Trophoblast cell (in vitro differentiated cells and primary cell): Measurements from ENCODE around the gene HEXIM1.

Source experiments
- DNase-seq, 2 donors: peaks; one replicate each; pipeline ENCODE4 v3.0.0-alpha.2; 2016
- H2AFZ ChIP-seq: 2 replicates; pipeline ENCODE4 v1.6.1; 2013; ENCODE audit warnings: low read length, moderate library complexity, mild to moderate bottlenecking; ENCODE audit not compliant: insufficient read depth, poor library complexity
- H2AK5ac ChIP-seq: 2 replicates; pipeline ENCODE4 v1.6.1; 2013; ENCODE audit warnings: mild to moderate bottlenecking, low read length
- H2BK120ac ChIP-seq: 2 replicates; pipeline ENCODE4 v1.6.1; 2013; ENCODE audit warnings: low read length, mild to moderate bottlenecking, moderate library complexity; ENCODE audit not compliant: insufficient read depth, poor library complexity
- H2BK12ac ChIP-seq: 2 replicates; pipeline ENCODE4 v1.6.1; 2013; ENCODE audit warnings: mild to moderate bottlenecking, low read length, moderate library complexity
- H2BK5ac ChIP-seq: 2 replicates; pipeline ENCODE4 v1.6.1; 2013; ENCODE audit warnings: low read length, low read depth, moderate library complexity, mild to moderate bottlenecking; ENCODE audit not compliant: poor library complexity
- H3K14ac ChIP-seq: 2 replicates; pipeline ENCODE4 v1.6.1; 2013; ENCODE audit warnings: mild to moderate bottlenecking, low read length
- H3K18ac ChIP-seq: 2 replicates; pipeline ENCODE4 v1.6.1; 2013; ENCODE audit warnings: mild to moderate bottlenecking, low read length
- H3K23ac ChIP-seq: 2 replicates; pipeline ENCODE4 v1.6.1; 2013; ENCODE audit warnings: low read length
- H3K27ac ChIP-seq: 2 replicates; pipeline ENCODE4 v1.5.1; 2013; ENCODE audit warnings: low read depth, mild to moderate bottlenecking, inconsistent platforms, low read length, moderate library complexity
- H3K27me3 ChIP-seq: 2 replicates; pipeline ENCODE4 v1.6.1; 2013; ENCODE audit warnings: inconsistent platforms, mild to moderate bottlenecking, low read length, moderate library complexity; ENCODE audit not compliant: insufficient read depth
- H3K36me3 ChIP-seq, 2 experiments: 1 replicate in 1 of 2; 2 replicates in 1 of 2; pipeline ENCODE4 v1.6.1; 2013; ENCODE audit warnings: low read length in 2 of 2, mild to moderate bottlenecking in 2 of 2, moderate library complexity in 1 of 2; ENCODE audit not compliant: insufficient read depth in 2 of 2, control insufficient read depth in 1 of 2
- H3K4ac ChIP-seq: 2 replicates; pipeline ENCODE4 v1.6.1; 2013; ENCODE audit warnings: low read depth, mild to moderate bottlenecking, low read length, moderate library complexity
- H3K4me1 ChIP-seq, 2 experiments: 1 replicate in 1 of 2; 2 replicates in 1 of 2; pipeline ENCODE4 v1.6.1; 2013; ENCODE audit warnings: low read length in 2 of 2, mild to moderate bottlenecking in 2 of 2, moderate library complexity in 1 of 2; ENCODE audit not compliant: insufficient read depth in 2 of 2, control insufficient read depth in 1 of 2
- H3K4me2 ChIP-seq: 2 replicates; pipeline ENCODE4 v1.6.1; 2013; ENCODE audit warnings: inconsistent platforms, mild to moderate bottlenecking, low read length, moderate library complexity
- H3K4me3 ChIP-seq: 2 replicates; pipeline ENCODE4 v1.5.1; 2013; ENCODE audit warnings: mild to moderate bottlenecking, low read depth, low read length, inconsistent platforms
- H3K79me1 ChIP-seq: one replicate; pipeline ENCODE4 v1.6.1; 2013; ENCODE audit warnings: low read length
- H3K79me2 ChIP-seq: 2 replicates; pipeline ENCODE4 v1.6.1; 2013; ENCODE audit warnings: low read length, mild to moderate bottlenecking; ENCODE audit not compliant: control insufficient read depth, insufficient read depth, poor library complexity
- H3K9ac ChIP-seq: 2 replicates; pipeline ENCODE4 v1.6.1; 2013; ENCODE audit warnings: mild to moderate bottlenecking, low read length
- H3K9me3 ChIP-seq: 2 replicates; pipeline ENCODE4 v1.6.1; 2013; ENCODE audit warnings: low read depth, mild to moderate bottlenecking, control low read depth, inconsistent platforms, low read length; ENCODE audit not compliant: insufficient read depth
- H4K12ac ChIP-seq: 2 replicates; pipeline ENCODE4 v1.6.1; 2013; ENCODE audit warnings: low read depth, mild to moderate bottlenecking, low read length, moderate library complexity
- H4K8ac ChIP-seq: 2 replicates; pipeline ENCODE4 v1.6.1; 2013; ENCODE audit warnings: low read depth, mild to moderate bottlenecking, low read length, moderate library complexity
- H4K91ac ChIP-seq: one replicate; pipeline ENCODE4 v1.6.1; 2013; ENCODE audit warnings: low read depth, mild to moderate bottlenecking, low read length, moderate library complexity
- WGBS: extraction: QIAGEN DNeasy Blood & Tissue Kit; methylation state at CpG from one replicate; pipeline ENCODE4 v1.1.7; 2013; ENCODE audit warnings: missing lambda C conversion rate; ENCODE audit not compliant: insufficient read length, insufficient coverage; ENCODE audit errors: extremely low coverage; 5-methylcytosine and 5-hydroxymethylcytosine counted together

The HEXIM1 gene

GRCh38 chr17:45128989-45129388 is 19.3 kb upstream of the HEXIM1 start:
- peak overlapping the region; percentile 82 for H4K91ac ChIP-seq
- H3K9me3 ChIP-seq = no peaks in the 10 kb centered on the region
- no peak overlapping the region for H3K4me2 ChIP-seq
- no peaks in the 10 kb centered on the region for H3K36me3 ChIP-seq
- no peak overlapping the region for H2AK5ac ChIP-seq
- peak in 1 of 2 donors; percentile 66 for DNase-seq
- peaks cover 30% of the 10 kb centered on the region for H3K79me1 ChIP-seq
- H3K27me3 ChIP-seq = no peaks in the 10 kb centered on the region
- H3K14ac ChIP-seq = no peak overlapping the region
- H3K4me3 ChIP-seq = no peak overlapping the region
- no peak overlapping the region for H3K9ac ChIP-seq
- H2BK5ac ChIP-seq = no peak overlapping the region
- no CpG with 5 or more reads among the region's 2 CpGs for WGBS
- H2BK120ac ChIP-seq = no peak overlapping the region
- H3K27ac ChIP-seq = no peak overlapping the region
- no peak overlapping the region for H3K23ac ChIP-seq
- H3K18ac ChIP-seq = no peak overlapping the region
- no peak overlapping the region for H4K8ac ChIP-seq
- H3K79me2 ChIP-seq = peaks cover 4% of the 10 kb centered on the region
- peaks cover 42 to 50% of the 10 kb centered on the region in 2 experiments for H3K4me1 ChIP-seq
- H2BK12ac ChIP-seq = no peak overlapping the region
- H4K12ac ChIP-seq = no peak overlapping the region
- H3K4ac ChIP-seq = no peak overlapping the region
- H2AFZ ChIP-seq = no peak overlapping the region

- Histone ChIP-seq H2BK120ac (peak overlapping the region; percentile 77), H3K27ac (peak overlapping the region; percentile 43), H4K8ac (peak overlapping the region; percentile 32), H3K27me3 (no peaks in the 10 kb centered on the region), H3K4me1 (peaks cover 37 to 46% of the 10 kb centered on the region in 2 experiments), H4K12ac (no peak overlapping the region), H3K9me3 (no peaks in the 10 kb centered on the region), H3K4ac (peak overlapping the region; percentile 19), H2AK5ac (peak overlapping the region; percentile 55), H3K79me1 (peaks cover 28% of the 10 kb centered on the region), H3K4me3 (no peak overlapping the region), H2BK12ac (peak overlapping the region; percentile 41), H4K91ac (peak overlapping the region; percentile 82), H3K4me2 (no peak overlapping the region), H2BK5ac (peak overlapping the region; percentile 65), H3K18ac (no peak overlapping the region), H2AFZ (no peak overlapping the region), H3K79me2 (peaks cover 4% of the 10 kb centered on the region), H3K36me3 (no peaks in the 10 kb centered on the region), H3K9ac (no peak overlapping the region), H3K23ac (no peak overlapping the region), H3K14ac (peak overlapping the region; percentile 13)
- peak; percentile 89 to 93 for DNase-seq
- WGBS = no CpG with 5 or more reads among the region's 10 CpGs
Measured at GRCh38 chr17:45129426-45129939, 18.8 kb upstream of the HEXIM1 start.

- Histone ChIP-seq H2AFZ (no peak overlapping the region), H3K18ac (peak overlapping the region; percentile 20), H2BK12ac (peak overlapping the region; percentile 16), H3K4me3 (peak overlapping the region; percentile 23), H3K27me3 (no peaks in the 10 kb centered on the region), H3K27ac (peak overlapping the region; percentile 43), H3K9me3 (no peaks in the 10 kb centered on the region), H2BK120ac (peak overlapping the region; percentile 77), H3K4me1 (peaks cover 37 to 43% of the 10 kb centered on the region in 2 experiments), H2BK5ac (peak overlapping the region; percentile 65), H2AK5ac (peak overlapping the region; percentile 55), H3K4me2 (no peak overlapping the region), H3K14ac (peak overlapping the region; percentile 13), H3K79me2 (peaks cover 4% of the 10 kb centered on the region), H3K4ac (no peak overlapping the region), H4K91ac (peak overlapping the region; percentile 82), H4K12ac (no peak overlapping the region), H3K36me3 (no peaks in the 10 kb centered on the region), H4K8ac (peak overlapping the region; percentile 32), H3K23ac (no peak overlapping the region), H3K9ac (no peak overlapping the region), H3K79me1 (peaks cover 27% of the 10 kb centered on the region)
- peak; percentile 88 to 90 for DNase-seq
- no CpG with 5 or more reads among the region's 13 CpGs for WGBS
Measured at GRCh38 chr17:45129940-45130680, 18.2 kb upstream of the HEXIM1 start.

GRCh38 chr17:45130681-45131615 is 17.3 kb upstream of the HEXIM1 start:
- WGBS = no CpG with 5 or more reads among the region's 17 CpGs

More at GRCh38 chr17:45130681-45131615, 17.3 kb upstream of the HEXIM1 start:
- Histone ChIP-seq H3K27ac (no peak overlapping the region), H3K4me2 (peak overlapping the region; percentile 93), H4K12ac (no peak overlapping the region), H3K4me3 (no peak overlapping the region), H3K14ac (no peak overlapping the region), H3K9me3 (no peaks in the 10 kb centered on the region), H4K91ac (peak overlapping the region; percentile 26), H2BK12ac (peak overlapping the region; percentile 16), H3K18ac (peak overlapping the region; percentile 47), H3K4ac (no peak overlapping the region), H3K9ac (no peak overlapping the region), H3K27me3 (no peaks in the 10 kb centered on the region), H4K8ac (no peak overlapping the region), H3K23ac (no peak overlapping the region), H3K36me3 (no peaks in the 10 kb centered on the region), H3K79me1 (peaks cover 32% of the 10 kb centered on the region), H3K79me2 (peaks cover 6% of the 10 kb centered on the region), H2BK120ac (peak overlapping the region; percentile 24), H2BK5ac (no peak overlapping the region), H2AFZ (no peak overlapping the region), H2AK5ac (peak overlapping the region; percentile 65), H3K4me1 (peaks cover 41 to 47% of the 10 kb centered on the region in 2 experiments)
- DNase-seq = no peak
